Measurements from ENCODE around the gene BMPR1B.

BMPR1B gene

DNA sequence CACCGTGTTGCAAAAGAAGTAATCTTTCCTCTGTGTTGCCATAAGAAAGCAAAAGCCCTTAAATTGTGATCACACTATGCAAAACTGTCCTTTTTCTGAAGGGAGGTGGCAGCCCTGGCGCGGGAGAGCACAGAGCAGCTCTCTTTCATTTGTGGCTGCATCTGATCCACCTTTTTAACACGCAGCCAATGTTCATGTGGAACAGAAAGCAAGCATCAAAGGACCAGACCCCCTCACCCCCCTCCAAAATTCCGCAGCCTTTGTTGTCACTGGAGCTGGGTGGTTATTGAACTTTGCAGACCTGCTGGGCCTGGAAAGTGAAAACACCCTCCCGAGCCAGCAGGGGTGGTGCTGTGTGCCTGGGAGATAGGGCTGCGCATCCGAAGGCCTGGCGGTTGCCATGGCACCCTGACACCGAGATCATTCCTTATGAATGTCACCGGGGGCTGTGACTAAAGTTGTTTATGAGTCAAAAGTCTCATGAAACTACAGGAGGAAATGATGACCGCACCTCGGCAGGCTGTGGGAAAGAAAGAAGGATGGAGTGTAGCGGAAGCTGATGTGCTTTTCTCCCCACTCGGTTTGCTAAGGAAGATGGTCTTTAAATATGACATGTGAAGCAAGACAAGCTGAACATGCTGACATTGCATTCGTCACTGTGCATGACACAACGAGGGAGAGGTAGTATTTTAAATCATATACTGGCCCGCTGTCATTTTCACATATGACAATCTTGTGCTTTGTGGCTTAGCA is 423.7 kb downstream of the BMPR1B start:
- DNase-seq = no peak
- H3K4me3 ChIP-seq (ENCODE audit: low read depth, low read length) = no peak overlapping the region
- H3K36me3 ChIP-seq = no peaks in the 10 kb centered on the region
- peaks cover 13% of the 10 kb centered on the region for H3K9me3 ChIP-seq (ENCODE audit: severe bottlenecking)
- H3K27ac ChIP-seq = no peak overlapping the region
- TF ChIP-seq, protein P1, sequence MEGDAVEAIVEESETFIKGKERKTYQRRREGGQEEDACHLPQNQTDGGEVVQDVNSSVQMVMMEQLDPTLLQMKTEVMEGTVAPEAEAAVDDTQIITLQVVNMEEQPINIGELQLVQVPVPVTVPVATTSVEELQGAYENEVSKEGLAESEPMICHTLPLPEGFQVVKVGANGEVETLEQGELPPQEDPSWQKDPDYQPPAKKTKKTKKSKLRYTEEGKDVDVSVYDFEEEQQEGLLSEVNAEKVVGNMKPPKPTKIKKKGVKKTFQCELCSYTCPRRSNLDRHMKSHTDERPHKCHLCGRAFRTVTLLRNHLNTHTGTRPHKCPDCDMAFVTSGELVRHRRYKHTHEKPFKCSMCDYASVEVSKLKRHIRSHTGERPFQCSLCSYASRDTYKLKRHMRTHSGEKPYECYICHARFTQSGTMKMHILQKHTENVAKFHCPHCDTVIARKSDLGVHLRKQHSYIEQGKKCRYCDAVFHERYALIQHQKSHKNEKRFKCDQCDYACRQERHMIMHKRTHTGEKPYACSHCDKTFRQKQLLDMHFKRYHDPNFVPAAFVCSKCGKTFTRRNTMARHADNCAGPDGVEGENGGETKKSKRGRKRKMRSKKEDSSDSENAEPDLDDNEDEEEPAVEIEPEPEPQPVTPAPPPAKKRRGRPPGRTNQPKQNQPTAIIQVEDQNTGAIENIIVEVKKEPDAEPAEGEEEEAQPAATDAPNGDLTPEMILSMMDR (IDR thresholded peaks at IDR 0.05; ENCODE audit: low read depth, low read length) = 0 out of 2 replicates have a peak, but pooled peaks have one; percentile 11
- no peaks in the 10 kb centered on the region for H3K27me3 ChIP-seq (ENCODE audit: insufficient read depth, low read depth, severe bottlenecking)

DNA sequence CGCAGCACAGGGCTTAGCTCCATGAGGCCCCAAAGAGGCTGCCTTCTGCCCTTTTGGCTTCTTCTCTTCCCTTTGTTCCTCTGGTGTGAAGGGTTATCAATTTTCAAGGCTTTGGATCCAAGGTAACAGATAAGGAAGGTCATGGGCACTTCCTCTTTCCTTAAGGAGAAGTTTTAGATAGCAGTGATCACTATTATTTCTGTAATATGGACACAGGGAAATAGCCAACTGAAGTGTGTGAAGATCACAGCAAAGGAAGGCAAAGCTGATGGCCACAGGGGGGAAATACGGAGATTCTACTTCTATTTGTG is 424.2 kb downstream of the BMPR1B start:
- H3K27me3 ChIP-seq (ENCODE audit: insufficient read depth, low read depth, severe bottlenecking) = no peaks in the 10 kb centered on the region
- peaks cover 8% of the 10 kb centered on the region for H3K9me3 ChIP-seq (ENCODE audit: severe bottlenecking)
- H3K27ac ChIP-seq = no peak overlapping the region
- H3K4me3 ChIP-seq (ENCODE audit: low read depth, low read length) = no peak overlapping the region
- TF ChIP-seq, protein P1 (IDR thresholded peaks at IDR 0.05; ENCODE audit: low read depth, low read length) = no peak
- no peaks in the 10 kb centered on the region for H3K36me3 ChIP-seq
- DNase-seq = no peak

DNA sequence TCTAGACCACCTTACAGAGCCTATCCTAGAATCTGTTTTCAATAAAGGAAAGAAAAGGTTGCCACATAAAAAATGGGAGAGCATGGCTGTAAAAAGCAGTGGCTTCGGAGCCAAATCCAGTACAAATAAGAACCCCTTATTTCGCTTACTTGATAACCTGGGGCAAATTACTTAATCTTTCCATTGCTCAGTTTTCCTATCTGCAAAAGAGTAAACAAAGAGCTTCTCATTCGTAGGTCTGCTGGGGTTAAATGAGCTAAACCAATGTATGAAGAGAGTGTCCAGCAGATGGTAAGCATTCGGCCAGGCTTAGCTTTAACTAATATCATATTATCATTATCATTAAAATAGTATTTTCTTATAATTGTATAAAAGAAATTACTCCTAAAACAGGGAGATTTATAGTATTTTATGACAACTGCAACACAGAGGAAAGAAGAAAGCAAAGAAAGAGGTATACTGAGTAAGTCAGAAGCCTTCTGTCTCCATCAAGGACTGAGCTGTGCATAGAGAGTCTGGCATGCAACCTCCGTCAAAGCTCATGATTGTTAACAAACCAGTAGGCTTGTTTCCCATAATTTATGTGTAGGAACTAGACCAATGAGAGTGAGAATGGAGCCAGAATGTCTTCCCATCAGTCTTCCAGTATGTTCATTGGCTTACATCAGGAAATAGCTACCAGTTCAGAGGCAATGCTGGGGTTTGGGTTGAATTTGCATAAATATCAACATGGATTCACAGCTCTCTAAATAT is 426.1 kb downstream of the BMPR1B start:
- H3K36me3 ChIP-seq = no peaks in the 10 kb centered on the region
- H3K4me3 ChIP-seq (ENCODE audit: low read depth, low read length) = no peak overlapping the region
- TF ChIP-seq, protein P1 (IDR thresholded peaks at IDR 0.05; ENCODE audit: low read depth, low read length) = no peak
- H3K27me3 ChIP-seq (ENCODE audit: insufficient read depth, low read depth, severe bottlenecking) = no peaks in the 10 kb centered on the region
- no peak overlapping the region for H3K27ac ChIP-seq
- DNase-seq = no peak
- no peaks in the 10 kb centered on the region for H3K9me3 ChIP-seq (ENCODE audit: severe bottlenecking)

DNA sequence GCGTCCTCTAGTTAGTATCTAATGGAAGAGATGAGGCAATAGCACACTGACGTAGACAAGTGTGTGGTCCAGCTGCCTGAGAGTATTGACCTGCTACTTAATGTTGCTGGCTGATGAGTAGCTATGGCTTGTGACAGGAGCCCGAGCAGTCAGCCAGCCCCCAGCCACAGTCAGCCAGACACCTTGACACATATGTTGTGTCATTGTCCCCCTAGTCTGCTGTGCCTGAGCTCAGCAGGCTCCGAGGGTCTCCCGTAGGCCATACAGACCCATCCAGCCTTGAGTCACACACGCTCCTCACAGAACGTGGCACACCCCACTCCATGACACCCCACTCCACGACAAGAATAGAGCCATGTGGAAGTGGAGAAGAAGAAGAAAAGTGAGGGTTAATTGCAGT is 428.9 kb downstream of the BMPR1B start:
- peak overlapping the region; percentile 14; the same call in 1 of the 2 replicates for H3K4me3 ChIP-seq (ENCODE audit: low read depth, low read length)
- H3K27ac ChIP-seq = peak overlapping the region; percentile 38
- TF ChIP-seq, protein P1 (IDR thresholded peaks at IDR 0.05; ENCODE audit: low read depth, low read length) = no peak
- no peaks in the 10 kb centered on the region for H3K27me3 ChIP-seq (ENCODE audit: insufficient read depth, low read depth, severe bottlenecking)
- no peaks in the 10 kb centered on the region for H3K9me3 ChIP-seq (ENCODE audit: severe bottlenecking)
- H3K36me3 ChIP-seq = no peaks in the 10 kb centered on the region
- DNase-seq = peak; percentile 71

DNA sequence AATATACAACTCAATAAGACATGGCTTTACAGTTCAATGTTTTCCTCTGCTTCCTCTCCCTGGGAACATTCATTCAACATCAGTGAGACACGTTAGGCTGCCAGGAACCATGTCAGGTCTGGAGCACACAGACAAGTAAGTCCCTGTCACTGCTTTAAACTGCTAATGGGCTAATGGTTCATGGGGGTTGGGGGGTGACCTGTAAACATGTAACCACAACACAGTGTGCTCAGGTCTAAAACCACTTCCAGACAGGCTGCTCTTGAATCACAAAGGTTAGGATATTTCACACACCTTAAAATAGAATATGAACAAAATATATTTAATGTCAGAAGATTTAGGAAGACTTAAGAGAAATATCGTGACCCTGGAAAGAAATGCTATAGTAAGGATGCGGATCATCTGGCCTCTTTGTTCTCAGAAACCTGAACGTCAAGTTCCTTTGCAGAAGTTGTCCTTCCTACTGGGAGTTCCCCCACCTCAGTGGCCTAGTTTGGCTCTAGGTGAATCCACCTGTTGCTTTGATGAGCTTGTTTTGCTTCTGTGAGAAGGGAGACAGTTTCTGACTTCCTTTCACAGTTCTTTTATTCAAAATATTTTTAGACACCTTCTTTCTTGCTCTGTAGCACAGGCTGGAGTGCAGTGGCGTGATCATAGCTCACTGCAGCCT is 431.1 kb downstream of the BMPR1B start:
- Histone ChIP-seq H3K27me3 (ENCODE audit: insufficient read depth, low read depth, severe bottlenecking) (no peaks in the 10 kb centered on the region), H3K36me3 (no peaks in the 10 kb centered on the region), H3K4me3 (ENCODE audit: low read depth, low read length) (no peak overlapping the region), H3K27ac (no peak overlapping the region), H3K9me3 (ENCODE audit: severe bottlenecking) (no peaks in the 10 kb centered on the region)
- TF ChIP-seq, protein P1 (IDR thresholded peaks at IDR 0.05; ENCODE audit: low read depth, low read length) = no peak
- no peak for DNase-seq

Data from WERI-Rb-1 (cell line).